ENCODE data around the gene ANKRD40CL.

DNA sequence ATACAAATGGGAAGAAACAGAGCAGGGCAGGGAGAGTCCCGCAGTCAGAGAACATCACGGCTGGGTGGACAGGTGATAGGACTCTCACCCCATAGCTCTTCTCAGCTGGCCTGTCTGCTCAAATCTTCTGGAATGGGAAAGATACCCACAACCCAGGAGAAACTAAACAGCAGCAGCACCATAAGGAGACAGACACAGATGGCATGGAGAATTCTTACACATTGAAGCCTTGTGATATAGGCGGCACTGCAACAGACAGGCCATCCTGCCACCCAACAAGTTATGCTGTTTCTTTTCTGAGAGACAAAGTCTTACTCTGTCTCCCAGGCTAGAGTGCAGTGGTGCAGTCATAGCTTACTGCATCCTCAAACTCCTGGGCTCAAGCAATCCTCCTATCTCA lies 8.6 kb upstream of the ANKRD40CL start:
- TF ChIP-seq, protein P1, sequence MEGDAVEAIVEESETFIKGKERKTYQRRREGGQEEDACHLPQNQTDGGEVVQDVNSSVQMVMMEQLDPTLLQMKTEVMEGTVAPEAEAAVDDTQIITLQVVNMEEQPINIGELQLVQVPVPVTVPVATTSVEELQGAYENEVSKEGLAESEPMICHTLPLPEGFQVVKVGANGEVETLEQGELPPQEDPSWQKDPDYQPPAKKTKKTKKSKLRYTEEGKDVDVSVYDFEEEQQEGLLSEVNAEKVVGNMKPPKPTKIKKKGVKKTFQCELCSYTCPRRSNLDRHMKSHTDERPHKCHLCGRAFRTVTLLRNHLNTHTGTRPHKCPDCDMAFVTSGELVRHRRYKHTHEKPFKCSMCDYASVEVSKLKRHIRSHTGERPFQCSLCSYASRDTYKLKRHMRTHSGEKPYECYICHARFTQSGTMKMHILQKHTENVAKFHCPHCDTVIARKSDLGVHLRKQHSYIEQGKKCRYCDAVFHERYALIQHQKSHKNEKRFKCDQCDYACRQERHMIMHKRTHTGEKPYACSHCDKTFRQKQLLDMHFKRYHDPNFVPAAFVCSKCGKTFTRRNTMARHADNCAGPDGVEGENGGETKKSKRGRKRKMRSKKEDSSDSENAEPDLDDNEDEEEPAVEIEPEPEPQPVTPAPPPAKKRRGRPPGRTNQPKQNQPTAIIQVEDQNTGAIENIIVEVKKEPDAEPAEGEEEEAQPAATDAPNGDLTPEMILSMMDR (IDR thresholded peaks at IDR 0.05; ENCODE audit: low read length), result no peak
- no peak for TF ChIP-seq EZH2phosphoT487 (IDR thresholded peaks at IDR 0.05; ENCODE audit: low read length)
- no peak for TF ChIP-seq EZH2 (optimal IDR thresholded peaks at IDR 0.05; ENCODE audit: low read depth, low read length)
